ENCODE results near the gene ELF2. TPM values are rescaled to one million over a fixed set of nuclear protein-coding genes. Genes with fewer than 3 reads are reported as not detected.
"Not testable (repeated sequence)": the region's sequence is repeated elsewhere in the genome, so short reads cannot be mapped to it uniquely, and the experiment has no call there.

ELF2 gene
- total RNA-seq, 2 experiments from 2014 or later, result 25.1 to 25.6 TPM

DNA sequence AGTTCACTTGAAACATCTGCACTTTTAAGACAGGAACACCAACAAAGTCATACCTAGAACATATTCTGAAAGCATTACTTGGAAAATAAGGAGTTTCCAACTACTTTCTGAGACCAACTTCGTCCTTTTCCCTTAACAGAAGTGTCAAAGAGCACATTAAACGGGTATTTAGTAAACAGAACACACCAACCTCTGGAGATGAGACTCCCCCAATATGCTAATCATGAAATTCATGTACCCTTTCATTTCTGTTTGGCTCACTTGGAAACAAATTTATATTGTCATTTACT is 92.3 kb downstream of the ELF2 start:
- CTCF ChIA-PET, result interaction anchor here (2.1 kb wide), 1 partner anchor 54 kb away, joined by 10 read pairs; no protein-coding TSS in a partner anchor

DNA sequence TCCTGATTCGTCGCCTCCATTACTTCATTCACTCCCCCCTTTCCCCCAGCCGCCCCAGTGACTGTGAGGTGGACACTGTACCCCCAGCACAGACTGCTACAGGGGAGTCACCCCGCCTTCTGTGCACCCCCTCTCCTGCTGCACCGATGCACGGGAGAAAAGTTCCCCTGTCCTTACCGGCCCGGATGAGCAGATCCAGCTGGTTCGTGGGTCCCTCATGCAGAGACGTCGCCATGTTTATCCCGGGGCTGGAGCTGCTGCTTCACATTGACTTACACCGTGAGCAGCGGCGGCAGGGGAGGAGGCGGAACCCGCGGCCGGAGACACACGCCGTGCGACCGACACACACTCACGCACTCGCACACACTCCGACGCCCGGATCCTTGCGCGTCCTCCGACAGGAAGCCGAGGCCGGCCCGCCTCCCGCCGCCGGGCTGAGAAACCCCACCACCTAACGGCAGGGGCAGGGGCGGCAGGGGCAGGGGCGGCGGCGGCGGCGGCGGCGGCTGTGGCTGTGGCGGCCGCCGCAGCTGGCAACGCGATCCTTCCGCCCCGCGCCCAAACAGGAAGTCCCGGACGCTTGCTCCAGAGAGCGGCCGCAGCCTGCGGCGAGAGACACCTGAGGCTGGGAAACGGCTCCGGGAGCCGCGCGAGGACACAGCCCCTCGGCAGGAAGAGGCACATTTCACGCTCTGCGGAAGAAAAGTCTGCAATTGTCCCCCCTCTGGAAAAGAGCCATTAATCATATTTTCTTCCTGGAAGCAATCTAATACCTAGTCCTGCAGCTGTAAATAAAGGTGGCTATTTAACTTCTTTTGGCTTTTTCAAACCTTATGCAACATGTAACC is 92.8 kb downstream of the ELF2 start:
- H3K9me3 Mint-ChIP-seq, result no peaks in the 10 kb centered on the region
- H3K4me1 Mint-ChIP-seq (ENCODE audit: low read depth), result peaks cover 30% of the 10 kb centered on the region
- H3K27me3 Mint-ChIP-seq (ENCODE audit: low read depth), result no peaks in the 10 kb centered on the region
- peak overlapping the region; percentile 99 for H3K4me3 Mint-ChIP-seq
- peak overlapping the region; percentile 99 for H3K27ac Mint-ChIP-seq
- CTCF ChIA-PET, result no interaction called here
- intact Hi-C loops (cut with micrococcal nuclease), result loop anchor here (1.0 to 5.0 kb wide), 12 partner anchors 54 to 1438 kb away; partner anchors contain the start of genes ELMOD2, NAA15, NOCT and SETD7
- peak; percentile 90 for DNase-seq
- peaks cover 16% of the 10 kb centered on the region for H3K36me3 Mint-ChIP-seq (ENCODE audit: low read depth)

More for the DNA sequence above, 92.3 kb downstream of the ELF2 start:
- peaks cover 25% of the 10 kb centered on the region for H3K4me1 Mint-ChIP-seq (ENCODE audit: low read depth)
- peak overlapping the region; percentile 99 for H3K4me3 Mint-ChIP-seq
- peaks cover 14% of the 10 kb centered on the region for H3K36me3 Mint-ChIP-seq (ENCODE audit: low read depth)
- H3K27ac Mint-ChIP-seq, result peak overlapping the region; percentile 87
- intact Hi-C loops (cut with micrococcal nuclease), result loop anchor here (1.0 to 5.0 kb wide), 5 partner anchors 472 to 1438 kb away; partner anchors contain the start of genes ELMOD2, SETD7 and SLC7A11
- H3K27me3 Mint-ChIP-seq (ENCODE audit: low read depth), result no peaks in the 10 kb centered on the region
- DNase-seq, result no peak
- no peaks in the 10 kb centered on the region for H3K9me3 Mint-ChIP-seq

DNA sequence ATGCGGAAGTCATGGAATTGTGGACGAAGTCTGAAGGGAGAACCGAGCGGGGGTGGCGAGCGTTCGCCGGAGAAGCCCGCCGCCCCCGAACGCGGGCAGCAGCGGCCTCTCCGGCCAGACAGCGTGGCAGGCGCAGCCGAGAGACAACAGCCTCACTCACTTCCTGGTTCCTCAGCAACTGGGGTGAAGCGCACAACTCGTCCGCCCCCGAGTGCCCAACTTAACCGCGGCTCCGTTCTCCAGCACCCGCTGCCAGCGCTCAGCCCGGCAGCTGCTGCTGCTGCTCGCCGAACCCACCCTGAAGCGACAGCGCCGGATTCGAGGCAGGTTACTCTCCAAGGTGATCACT is 93.4 kb downstream of the ELF2 start:
- no peaks in the 10 kb centered on the region for H3K27me3 Mint-ChIP-seq (ENCODE audit: low read depth)
- intact Hi-C loops (cut with micrococcal nuclease), result loop anchor here (1.0 to 5.0 kb wide), 11 partner anchors 53 to 1439 kb away; partner anchors contain the start of genes ELMOD2, NAA15, NOCT and SLC7A11
- peak overlapping the region; percentile 99 for H3K4me3 Mint-ChIP-seq
- H3K36me3 Mint-ChIP-seq (ENCODE audit: low read depth), result peaks cover 16% of the 10 kb centered on the region
- peak; percentile 70 for DNase-seq
- H3K4me1 Mint-ChIP-seq (ENCODE audit: low read depth), result peaks cover 30% of the 10 kb centered on the region
- CTCF ChIA-PET, result no interaction called here
- no peaks in the 10 kb centered on the region for H3K9me3 Mint-ChIP-seq
- H3K27ac Mint-ChIP-seq, result peak overlapping the region; percentile 99

DNA sequence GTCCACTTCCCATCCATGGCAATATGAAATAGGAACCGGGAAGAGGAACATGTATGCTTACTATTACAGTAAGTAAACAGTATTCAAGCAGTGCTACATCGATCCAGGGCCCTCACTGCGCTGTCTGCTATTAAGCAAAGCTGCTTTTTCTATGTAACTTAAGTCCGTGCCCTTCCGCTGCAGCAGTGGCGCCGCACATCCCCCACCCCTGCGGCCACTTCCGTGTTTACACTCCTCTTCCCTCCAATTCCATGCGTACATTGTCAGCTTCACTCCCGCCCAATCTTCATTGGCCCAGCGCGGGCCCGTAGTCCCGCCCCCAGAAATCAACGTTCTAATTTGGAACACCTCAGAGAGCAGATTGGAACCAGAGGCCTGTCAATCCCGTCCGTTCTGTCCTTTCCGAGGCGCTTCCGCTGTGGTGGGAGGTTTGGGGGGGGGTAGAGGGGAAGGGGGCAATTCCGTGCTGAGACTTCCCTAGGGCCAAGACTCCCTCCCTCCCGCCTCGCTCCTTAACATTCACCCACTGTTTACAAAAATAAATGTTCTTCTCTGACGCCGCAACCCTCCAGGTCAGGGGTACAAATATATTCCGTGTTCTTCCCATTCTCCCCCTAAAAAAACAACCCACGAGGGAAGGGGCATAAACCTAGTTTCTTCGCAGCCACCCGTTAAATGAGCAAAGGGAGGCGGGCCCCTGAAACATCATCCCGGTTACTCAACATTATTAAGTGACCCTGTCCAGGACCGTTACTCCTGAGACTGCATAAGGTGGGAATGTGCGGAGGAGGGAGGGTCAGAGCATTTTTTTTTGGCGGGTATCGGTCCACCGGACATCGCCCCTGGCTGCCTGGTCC is 94.0 kb downstream of the ELF2 start:
- H3K27ac Mint-ChIP-seq, result peak overlapping the region; percentile 99
- CTCF ChIA-PET, result no interaction called here
- H3K9me3 Mint-ChIP-seq, result no peaks in the 10 kb centered on the region
- H3K36me3 Mint-ChIP-seq (ENCODE audit: low read depth), result peaks cover 16% of the 10 kb centered on the region
- H3K27me3 Mint-ChIP-seq (ENCODE audit: low read depth), result no peaks in the 10 kb centered on the region
- peak; percentile 98 for DNase-seq
- peak overlapping the region; percentile 99 for H3K4me3 Mint-ChIP-seq
- intact Hi-C loops (cut with micrococcal nuclease), result loop anchor here (1.0 to 5.0 kb wide), 11 partner anchors 53 to 1439 kb away; partner anchors contain the start of genes ELMOD2, NAA15, NOCT and SLC7A11
- H3K4me1 Mint-ChIP-seq (ENCODE audit: low read depth), result peaks cover 33% of the 10 kb centered on the region

DNA sequence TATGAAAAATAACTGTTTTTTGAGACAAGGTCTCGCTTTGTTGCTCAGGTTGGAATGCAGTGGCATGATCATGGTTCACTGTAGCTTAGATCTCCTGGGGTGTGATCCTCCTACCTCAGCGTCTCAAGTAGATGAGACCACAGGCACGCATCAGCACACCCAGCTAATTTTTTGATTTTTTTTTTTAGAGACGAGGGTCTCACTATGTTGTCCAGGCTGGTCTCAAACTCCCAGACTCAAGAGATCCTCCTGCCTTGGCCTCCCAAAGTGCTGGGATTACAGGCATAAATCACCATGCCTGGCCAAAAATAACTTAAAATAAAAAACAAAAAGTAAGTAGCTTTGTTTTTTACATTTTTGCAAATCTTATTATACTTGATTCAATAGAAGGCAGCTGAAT is 98.1 kb downstream of the ELF2 start:
- H3K4me1 Mint-ChIP-seq (ENCODE audit: low read depth), result peaks cover 52% of the 10 kb centered on the region
- no peak for DNase-seq
- no peak overlapping the region for H3K4me3 Mint-ChIP-seq
- CTCF ChIA-PET, result interaction anchor here (0.6 to 4.8 kb wide), 4 partner anchors 26 to 217 kb away, joined by 3 to 28 read pairs (median 3); no protein-coding TSS in a partner anchor
- no peak overlapping the region for H3K27ac Mint-ChIP-seq
- H3K36me3 Mint-ChIP-seq (ENCODE audit: low read depth), result peaks cover 14% of the 10 kb centered on the region
- H3K9me3 Mint-ChIP-seq, result no peaks in the 10 kb centered on the region
- intact Hi-C loops (cut with micrococcal nuclease), result no loop called here
- H3K27me3 Mint-ChIP-seq (ENCODE audit: low read depth), result no peaks in the 10 kb centered on the region

DNA sequence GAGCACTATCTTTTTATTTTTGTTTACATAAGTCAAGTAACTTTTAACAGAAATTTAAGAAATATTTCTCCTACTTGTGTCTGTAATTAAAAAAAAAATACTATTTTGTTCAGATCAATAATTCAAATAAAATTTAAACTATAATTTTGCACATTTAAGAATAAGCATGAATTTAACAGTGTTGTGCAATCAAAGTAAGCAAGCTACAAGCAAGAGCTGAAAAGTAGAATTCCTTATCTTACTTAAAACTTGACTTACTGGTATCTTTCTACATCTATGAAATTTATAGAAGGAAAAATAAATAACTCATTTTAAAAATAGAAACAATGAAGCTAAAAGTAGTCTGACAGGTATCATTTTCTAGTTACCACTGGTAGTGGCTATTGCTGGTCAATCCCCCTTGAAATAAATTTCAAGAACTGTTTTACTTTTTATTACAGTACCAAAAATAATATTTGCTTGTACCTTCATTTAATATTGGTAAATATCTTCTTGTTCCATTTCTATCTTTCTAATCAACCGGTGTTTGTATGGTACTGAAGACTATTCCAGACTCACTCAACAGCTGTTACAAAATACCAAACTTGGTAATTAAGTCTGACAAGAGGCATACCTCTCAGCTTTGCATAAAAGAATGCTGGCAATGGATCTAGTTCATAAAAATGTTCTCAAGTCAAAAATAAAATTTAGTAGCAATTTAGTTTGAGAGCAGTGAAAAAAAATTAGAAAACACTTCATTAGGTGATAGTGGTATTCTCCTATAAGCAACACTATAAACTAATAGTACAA is 99.3 kb downstream of the ELF2 start:
- H3K4me3 Mint-ChIP-seq, result no peak overlapping the region
- peaks cover 10% of the 10 kb centered on the region for H3K36me3 Mint-ChIP-seq (ENCODE audit: low read depth)
- DNase-seq, result no peak
- H3K9me3 Mint-ChIP-seq, result no peaks in the 10 kb centered on the region
- CTCF ChIA-PET, result interaction anchor here (0.6 to 4.8 kb wide), 2 partner anchors 25 to 47 kb away, joined by 6 to 28 read pairs; no protein-coding TSS in a partner anchor
- no peak overlapping the region for H3K27ac Mint-ChIP-seq
- peaks cover 55% of the 10 kb centered on the region for H3K4me1 Mint-ChIP-seq (ENCODE audit: low read depth)
- no peaks in the 10 kb centered on the region for H3K27me3 Mint-ChIP-seq (ENCODE audit: low read depth)
- intact Hi-C loops (cut with micrococcal nuclease), result no loop called here

DNA sequence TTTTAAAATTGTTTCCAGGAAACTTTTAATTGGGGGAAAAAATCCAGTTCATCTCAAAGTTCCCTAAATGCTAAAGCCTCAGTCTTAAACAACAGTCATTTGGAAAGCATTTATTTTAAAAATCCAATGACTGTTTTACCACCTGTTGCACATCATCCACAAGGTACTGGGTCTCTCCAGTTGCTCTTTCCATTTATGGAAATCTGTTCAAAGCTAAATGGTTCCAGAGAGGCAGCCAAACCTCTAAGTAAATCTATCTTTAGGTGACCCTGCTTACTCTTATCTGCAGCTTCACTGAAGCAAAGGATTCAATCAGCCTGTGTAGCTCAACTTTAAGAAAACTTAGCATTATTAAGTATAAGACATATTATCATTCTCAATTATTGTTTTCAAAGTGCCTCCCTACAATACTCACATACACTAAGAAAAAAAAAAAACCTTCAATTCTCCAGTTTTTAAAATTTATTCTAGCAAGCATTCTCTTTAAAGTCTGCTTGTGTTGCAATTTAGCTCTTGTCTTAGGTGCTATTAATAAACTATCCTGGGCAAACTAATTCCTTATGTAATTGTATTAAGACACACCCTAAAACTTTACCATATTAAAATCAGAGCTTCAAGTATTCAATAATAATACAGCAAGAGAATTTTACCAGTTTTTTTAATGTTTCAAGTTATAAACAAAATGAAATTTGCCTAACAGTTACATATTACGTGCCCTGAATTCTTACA is 100.8 kb downstream of the ELF2 start:
- Mint-ChIP-seq H3K4me1 (ENCODE audit: low read depth) (peaks cover 43% of the 10 kb centered on the region), H3K36me3 (ENCODE audit: low read depth) (peaks cover 13% of the 10 kb centered on the region), H3K4me3 (no peak overlapping the region), H3K27ac (no peak overlapping the region), H3K27me3 (ENCODE audit: low read depth) (no peaks in the 10 kb centered on the region), H3K9me3 (no peaks in the 10 kb centered on the region)
- no peak for DNase-seq
- CTCF ChIA-PET, result no interaction called here
- intact Hi-C loops (cut with micrococcal nuclease), result no loop called here

DNA sequence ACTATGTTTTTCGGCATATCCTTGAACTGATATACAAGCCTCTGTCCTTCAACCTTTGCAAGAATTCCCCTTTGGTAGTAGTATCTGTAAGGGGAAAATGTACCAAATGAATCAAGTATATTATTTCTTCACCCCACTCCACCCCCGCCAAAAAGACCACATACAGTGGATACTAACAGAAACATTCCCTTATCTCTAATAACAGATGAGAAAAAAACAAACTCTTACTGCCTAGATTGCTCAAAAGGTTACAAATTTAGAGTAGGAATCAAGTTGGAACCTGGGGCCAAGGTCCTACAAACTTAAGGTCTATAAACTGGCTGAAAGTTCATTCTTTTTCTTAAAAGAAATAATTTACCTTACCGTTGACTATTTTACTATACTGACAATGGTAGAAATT is 116.4 kb downstream of the ELF2 start:
- intact Hi-C loops (cut with micrococcal nuclease), result no loop called here
- Mint-ChIP-seq H3K27me3 (ENCODE audit: low read depth) (no peaks in the 10 kb centered on the region), H3K27ac (peak overlapping the region; percentile 36), H3K9me3 (no peaks in the 10 kb centered on the region), H3K4me3 (no peak overlapping the region), H3K36me3 (ENCODE audit: low read depth) (peaks cover 27% of the 10 kb centered on the region), H3K4me1 (ENCODE audit: low read depth) (peaks cover 10% of the 10 kb centered on the region)
- no peak for DNase-seq
- CTCF ChIA-PET, result no interaction called here

DNA sequence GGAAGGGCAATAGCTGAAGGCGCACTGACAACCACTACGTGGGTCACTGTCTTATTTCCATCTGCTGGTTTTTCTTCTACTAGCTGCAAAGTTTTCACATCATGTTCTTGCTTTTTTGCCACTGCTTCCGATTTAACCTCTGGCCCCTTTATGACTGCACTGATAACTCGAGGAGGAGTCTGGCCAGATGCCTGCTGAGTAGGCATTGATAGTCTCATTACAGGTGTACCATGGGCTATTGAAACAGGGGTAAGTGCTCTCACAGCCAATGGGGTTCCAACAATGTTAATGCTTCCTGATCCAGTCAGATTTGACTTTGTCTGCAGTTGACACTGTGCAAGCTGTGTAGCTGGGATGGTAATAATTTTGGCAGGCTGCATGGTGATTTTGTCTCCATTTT is 118.0 kb downstream of the ELF2 start:
- H3K27me3 Mint-ChIP-seq (ENCODE audit: low read depth); H3K4me1 Mint-ChIP-seq (ENCODE audit: low read depth); H3K4me3 Mint-ChIP-seq; DNase-seq; H3K27ac Mint-ChIP-seq; intact Hi-C loops (cut with micrococcal nuclease); H3K9me3 Mint-ChIP-seq: not testable (repeated sequence)
- peaks cover 33% of the 10 kb centered on the region for H3K36me3 Mint-ChIP-seq (ENCODE audit: low read depth)
- CTCF ChIA-PET, result interaction anchor here (0.7 to 1.0 kb wide), 3 partner anchors 22 to 372 kb away, joined by 4 to 6 read pairs (median 5); no protein-coding TSS in a partner anchor

DNA sequence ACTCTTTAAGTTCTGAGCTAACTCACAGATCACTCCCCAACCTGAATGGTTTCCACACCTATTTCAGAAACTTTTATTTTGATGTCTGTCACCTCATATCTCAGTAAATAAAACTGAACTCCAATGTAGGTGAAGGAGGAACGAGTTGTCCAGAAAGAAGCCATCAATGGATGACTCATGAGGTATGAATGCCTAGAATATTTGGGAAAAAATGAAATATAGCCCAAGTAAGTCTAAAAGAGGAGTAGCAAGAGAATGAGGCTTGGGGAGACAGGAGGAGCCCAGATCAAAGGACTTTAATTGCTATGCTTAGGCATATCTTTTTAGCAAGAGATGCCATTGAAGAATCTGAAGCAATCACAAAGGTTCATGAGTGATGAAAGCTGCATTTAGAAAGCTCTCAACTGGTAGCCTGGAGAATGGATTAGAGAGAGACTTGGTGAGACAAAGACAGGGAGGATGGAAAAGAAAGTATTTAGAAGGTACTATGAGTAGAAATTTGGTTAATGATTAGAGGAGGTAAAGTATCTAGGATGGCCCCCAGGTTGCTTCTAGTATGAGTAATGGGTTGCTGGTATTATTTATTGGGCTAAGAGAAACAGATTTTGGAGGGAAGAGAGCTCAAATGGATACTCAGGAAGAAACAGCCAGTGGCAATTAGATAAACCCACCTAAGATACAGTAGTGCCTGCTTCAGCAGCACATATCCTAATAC is 122.1 kb downstream of the ELF2 start:
- H3K4me3 Mint-ChIP-seq, result no peak overlapping the region
- H3K36me3 Mint-ChIP-seq (ENCODE audit: low read depth), result peaks cover 33% of the 10 kb centered on the region
- no peak overlapping the region for H3K27ac Mint-ChIP-seq
- H3K4me1 Mint-ChIP-seq (ENCODE audit: low read depth), result peaks cover 7% of the 10 kb centered on the region
- H3K9me3 Mint-ChIP-seq, result no peaks in the 10 kb centered on the region
- H3K27me3 Mint-ChIP-seq (ENCODE audit: low read depth), result no peaks in the 10 kb centered on the region
- intact Hi-C loops (cut with micrococcal nuclease), result no loop called here
- no peak for DNase-seq
- CTCF ChIA-PET, result no interaction called here

DNA sequence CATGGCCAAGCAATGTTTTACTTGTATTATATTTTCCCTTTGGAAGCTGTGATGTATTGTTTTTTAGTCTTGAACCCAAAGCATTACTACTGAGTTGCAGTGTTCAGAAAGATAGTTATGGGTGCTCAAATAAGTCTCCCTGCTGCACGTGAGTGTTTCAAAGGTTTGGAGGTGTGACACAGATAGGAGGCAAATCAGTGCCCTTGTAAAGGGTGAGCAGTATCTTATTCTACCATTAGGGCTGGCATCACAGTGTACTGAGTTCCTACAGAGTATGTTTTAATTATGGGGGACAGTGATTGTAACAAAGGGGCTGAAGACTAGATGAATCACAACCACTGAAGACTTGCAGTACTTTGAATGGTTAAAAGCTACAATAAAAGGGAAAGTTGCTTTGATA is 123.1 kb downstream of the ELF2 start:
- Mint-ChIP-seq H3K9me3 (no peaks in the 10 kb centered on the region), H3K27me3 (ENCODE audit: low read depth) (no peaks in the 10 kb centered on the region), H3K27ac (no peak overlapping the region), H3K4me3 (no peak overlapping the region), H3K36me3 (ENCODE audit: low read depth) (peaks cover 33% of the 10 kb centered on the region), H3K4me1 (ENCODE audit: low read depth) (peaks cover 9% of the 10 kb centered on the region)
- intact Hi-C loops (cut with micrococcal nuclease), result no loop called here
- no peak for DNase-seq
- CTCF ChIA-PET, result interaction anchor here (1.1 kb wide), 1 partner anchor 9 kb away, joined by 6 read pairs; no protein-coding TSS in a partner anchor

Measured in activated naive CD4-positive, alpha-beta T cell treated with anti-CD3 and anti-CD28 coated beads for 36 hours (primary cell).